ENCODE measurements around the gene FPR1.
"Not testable (repeated sequence)": the region's sequence is repeated elsewhere in the genome, so short reads cannot be mapped to it uniquely, and the experiment has no call there.

The FPR1 gene

DNA sequence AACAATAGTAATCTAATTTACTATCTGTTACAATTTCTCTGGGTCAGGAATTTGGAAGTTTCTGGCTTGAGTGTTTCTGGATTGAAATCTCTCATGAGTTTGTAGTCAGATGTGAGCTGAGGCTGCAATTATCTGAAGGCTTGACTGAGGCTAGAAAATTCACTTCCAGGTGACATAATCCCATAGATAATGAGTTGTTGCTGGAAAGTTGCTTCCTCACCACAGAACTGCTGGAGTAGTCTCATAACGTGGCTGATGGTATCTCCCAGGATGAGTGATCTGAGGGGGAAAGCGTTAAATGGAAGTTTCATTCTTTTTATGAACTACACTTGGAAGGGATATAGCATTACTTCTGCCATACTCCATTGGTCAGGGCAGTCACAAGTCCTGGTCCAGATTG lies 28.0 kb upstream of the FPR1 start:
- no peak for DNase-seq (ENCODE audit: low read depth in 2 of 2)

DNA sequence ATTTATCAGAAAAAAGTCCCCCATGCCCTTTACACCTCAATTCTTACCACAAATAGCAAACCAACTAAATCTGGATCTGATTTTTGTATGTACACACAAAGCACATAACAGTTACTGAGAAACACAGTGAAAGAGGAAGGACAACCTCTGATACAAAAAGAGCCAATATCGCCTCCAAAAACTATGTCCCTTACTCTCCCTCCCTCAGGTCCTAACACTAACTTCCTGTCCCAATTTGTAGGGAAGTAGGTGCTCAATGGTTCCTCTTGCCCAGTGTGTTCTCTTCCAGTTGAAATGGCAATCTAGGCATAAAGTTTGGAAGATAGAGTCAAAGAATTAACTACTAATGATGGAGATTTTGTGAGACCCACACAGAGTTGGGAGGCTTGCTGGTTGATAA lies 27.5 kb upstream of the FPR1 start:
- DNase-seq (ENCODE audit: low read depth in 2 of 2), result no peak

DNA sequence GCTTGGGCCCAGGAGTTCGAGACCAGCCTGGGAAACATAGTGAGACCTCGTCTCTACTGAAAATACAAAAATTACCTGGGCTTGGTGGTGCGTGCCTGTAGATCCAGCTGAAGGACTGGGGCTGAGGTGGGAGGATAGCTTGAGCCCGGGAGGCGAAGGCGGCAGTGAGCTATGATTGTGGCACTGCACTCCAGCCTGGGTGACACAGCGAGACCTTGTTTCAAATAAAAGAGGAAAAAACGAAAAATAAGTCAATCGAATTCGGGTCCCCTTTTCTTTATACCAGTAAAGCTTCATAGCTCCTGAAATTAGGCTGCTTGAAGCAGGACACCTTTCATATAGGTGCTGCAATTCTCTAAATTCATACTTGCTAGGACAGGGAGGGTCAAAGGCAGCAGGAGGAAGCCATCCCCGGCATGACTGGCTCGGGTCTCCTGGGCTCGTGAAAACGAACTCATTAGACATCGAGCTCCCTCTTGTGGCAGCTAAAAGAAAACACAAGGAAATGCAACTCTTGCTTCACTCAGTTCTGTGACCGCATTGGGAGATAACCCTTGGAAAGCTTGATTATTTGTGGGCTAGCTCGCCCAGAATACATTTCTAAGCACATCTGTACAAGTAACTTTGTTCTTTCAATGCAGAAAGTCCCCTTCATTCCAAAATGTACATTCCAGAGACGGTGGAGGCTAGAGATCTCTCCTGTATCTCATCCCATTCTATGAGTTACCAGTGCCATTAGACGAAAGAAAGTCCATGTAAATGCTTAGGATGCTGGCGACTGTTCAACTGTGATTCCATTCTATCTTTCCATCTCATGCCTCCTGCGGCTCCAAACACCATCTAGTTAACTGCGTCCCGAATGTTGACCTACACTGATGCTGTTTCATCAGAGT lies 26.1 kb upstream of the FPR1 start:
- DNase-seq (ENCODE audit: low read depth in 2 of 2), result no peak

DNA sequence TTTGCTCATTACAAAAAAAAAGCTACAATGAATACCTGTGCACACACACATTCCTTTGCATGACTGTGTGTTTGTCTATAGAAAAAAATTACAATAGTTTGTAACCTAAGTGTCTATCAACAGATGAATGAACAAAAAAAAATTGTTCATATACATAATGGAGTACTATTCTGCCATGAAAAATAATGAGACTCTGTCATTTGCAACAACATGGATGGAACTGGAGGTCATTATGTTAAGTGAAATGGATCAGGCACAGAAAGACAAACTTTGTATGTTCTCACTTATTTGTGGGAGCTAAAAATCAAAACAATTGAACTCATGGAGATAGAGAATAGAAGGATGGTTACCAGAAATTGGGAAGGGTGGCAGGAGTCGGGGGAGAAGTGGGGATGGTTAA lies 24.9 kb upstream of the FPR1 start:
- DNase-seq (ENCODE audit: low read depth in 2 of 2), result not testable (repeated sequence)

DNA sequence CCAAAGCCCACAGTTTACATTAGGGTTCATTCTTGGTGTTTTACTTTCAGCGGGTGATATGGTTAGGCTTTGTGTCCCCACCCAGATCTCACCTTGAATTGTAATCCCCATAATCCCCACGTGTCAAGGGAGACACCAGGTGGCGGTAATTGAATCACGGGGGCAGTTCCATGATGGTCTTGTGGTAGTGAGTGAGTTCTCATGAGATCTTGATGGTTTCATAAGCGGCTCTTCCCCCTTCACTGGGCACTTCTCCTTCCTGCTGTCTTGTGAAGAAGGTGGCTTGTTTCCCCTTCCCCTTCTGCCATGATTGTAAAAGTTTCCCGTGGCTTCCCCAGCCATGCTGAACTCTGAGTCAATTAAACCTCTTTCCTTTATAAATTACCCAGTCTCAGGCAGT lies 21.3 kb upstream of the FPR1 start:
- DNase-seq (ENCODE audit: low read depth in 2 of 2), result no peak

DNA sequence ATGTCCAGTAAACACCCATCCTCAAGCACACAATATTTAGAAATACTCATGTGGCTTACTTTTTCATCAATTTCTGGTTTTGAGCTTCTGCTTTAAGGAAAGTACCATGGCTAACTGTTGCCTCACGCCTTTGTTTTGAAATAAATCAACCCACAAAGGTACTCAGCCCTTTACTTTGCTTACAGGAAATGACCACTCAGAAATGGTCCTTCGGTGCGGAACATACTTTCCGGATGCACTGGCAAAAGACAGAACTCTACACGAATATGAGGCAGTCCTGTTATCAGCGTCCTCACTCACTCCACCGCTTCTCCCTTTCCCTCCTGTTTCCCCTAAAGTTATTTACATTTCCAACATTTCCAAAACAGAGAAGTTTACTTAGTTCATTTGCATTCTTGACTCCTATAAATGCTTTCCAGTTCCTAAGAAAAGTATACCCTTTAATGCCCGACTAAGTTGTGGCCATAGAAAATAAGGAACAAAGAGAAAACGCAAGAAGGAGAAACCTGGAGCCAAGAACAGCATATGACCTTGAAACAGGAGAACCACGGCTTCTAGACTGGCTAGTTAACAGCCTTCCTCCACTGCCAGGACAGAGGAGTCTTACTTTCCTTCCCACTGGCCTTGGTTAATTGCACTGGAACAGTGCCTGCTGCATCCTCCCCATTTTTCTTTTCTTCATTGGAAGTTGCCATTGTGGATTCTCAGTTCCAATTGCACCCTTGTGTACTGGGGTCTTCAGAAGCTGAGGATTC lies 19.9 kb upstream of the FPR1 start:
- no peak for DNase-seq (ENCODE audit: low read depth in 2 of 2)

DNA sequence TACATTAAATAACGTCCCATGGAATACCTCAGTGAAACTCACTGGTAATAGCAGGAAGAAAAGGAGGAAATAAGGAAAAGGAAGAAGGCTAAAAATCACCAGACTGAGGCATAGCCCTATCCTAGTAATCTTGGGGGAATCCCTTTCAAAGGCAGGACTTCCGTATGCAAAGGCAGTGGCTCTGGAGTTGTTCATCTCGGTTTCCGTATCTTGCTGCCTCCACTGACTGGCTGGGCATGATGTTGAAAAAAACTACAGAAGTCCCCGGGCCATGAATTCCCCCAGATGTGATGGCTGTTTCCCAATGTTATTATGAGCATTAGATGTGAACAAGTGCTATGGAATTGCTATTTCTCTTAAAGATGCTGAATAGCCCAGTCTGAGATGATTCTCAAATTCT lies 14.8 kb upstream of the FPR1 start:
- DNase-seq (ENCODE audit: low read depth in 2 of 2), result no peak

DNA sequence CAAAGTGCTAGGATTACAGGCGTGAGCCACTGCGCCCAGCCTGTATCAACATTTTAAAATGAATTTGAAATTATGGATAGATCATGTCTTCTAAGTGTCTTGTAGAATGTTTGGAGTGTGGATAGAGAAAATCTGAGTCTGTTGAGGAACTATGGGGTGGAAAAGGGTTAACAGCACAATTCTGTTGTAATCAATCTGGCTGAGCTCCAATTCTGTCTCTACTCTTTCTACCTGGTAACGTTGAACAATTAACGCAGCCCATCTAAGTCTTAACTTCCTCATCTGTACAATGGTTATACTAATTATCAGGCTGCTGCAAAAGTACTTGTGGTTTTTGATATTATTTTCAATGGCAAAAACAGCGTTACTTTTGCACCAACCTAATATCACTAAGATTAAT lies 13.4 kb upstream of the FPR1 start:
- no peak for DNase-seq (ENCODE audit: low read depth in 2 of 2)

DNA sequence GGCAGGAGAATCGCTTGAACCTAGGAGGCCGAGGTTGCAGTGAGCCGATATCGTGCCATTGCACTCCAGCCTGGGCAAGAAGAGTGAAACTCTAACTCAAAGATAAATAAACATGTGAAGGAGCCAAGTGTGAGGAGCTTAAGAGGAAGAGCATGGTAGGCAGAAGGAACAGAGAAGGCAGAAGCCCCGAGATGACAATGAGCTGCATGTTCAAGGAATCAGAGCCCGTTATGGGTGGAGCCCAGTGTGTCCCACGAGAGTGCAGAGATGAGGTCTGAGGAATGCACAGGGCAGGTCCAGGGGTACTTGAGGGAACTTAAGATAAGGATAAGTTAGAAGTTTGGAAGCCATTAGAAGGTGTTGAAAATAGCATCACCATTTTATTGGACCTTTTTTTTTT lies 10.0 kb upstream of the FPR1 start:
- no peak for DNase-seq (ENCODE audit: low read depth in 2 of 2)

DNA sequence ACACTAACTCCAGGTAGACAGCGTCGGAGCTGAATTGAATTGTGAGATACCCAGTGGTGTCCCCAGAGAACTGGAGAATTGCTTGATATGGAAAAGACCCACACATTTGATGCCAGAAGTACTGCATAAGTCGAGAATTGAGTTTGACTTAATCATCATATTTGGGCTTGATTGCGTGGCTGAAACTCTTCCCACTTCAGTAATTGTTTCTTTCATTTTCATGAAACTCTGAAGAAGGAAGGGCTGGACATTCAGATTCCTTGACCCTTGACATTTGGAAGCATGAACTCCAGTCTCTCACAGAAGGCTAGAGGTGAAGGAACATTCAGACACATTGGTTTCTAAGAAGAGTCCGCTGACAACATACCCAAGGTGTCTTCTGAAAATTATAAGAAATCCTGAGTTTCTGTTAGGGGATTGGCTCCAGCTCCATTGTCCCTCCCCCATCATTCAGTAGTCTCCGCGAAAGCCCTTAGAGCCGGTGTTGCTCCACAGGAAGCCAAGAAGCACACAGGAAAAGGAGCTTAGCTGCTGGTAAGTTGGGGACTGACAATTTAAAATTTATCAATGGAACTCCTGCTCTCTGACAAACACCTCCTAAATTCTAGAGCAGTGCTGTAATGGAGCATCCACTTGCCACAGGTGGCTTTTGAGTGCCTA lies 9.1 kb upstream of the FPR1 start, which contains the start of gene FPR2:
Gene FPR2 (plus strand): TSS at position 484 of the 660 bp plus-strand sequence. CDS start 7,479 bp downstream, outside the sequence.
- DNase-seq (ENCODE audit: low read depth in 2 of 2), result no peak

DNA sequence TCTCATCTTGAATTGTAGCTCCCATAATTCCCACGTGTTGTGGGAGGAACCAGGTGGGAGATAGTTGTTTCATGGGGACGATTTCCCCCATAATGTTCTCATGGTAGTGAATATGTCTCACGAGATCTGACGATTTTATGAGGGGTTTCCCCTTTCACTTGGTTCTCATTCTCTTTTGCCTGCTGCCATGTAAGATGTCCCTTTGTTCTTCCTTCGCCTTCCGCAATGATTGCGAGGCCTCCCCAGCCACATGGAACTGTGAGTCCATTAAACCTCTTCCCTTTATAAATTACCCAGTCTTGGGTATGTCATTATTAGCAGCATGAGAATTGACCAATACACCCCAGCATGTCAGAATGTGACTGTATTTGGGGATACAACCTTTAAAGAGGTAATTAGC lies 3.9 kb upstream of the FPR1 start:
- DNase-seq (ENCODE audit: low read depth in 2 of 2), result no peak

DNA sequence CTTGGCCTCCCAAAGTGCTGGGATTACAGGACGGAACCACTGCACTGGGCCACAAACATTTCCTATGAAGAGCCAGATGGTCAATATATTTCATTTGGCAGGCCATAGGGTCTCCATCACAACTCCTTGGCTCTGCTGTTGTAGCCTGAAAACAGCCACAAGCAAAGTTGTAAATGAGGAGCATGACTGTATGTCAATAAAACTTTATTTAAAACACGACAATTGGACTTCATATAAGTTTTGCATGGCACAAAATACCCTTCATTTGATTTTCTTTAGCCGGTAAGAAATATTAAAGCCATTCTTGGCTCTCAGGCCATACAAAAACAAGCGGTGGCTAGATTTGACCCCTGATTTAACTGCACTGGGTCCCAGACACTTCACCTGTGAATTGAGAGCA lies 3.1 kb upstream of the FPR1 start:
- no peak for DNase-seq (ENCODE audit: low read depth in 2 of 2)

DNA sequence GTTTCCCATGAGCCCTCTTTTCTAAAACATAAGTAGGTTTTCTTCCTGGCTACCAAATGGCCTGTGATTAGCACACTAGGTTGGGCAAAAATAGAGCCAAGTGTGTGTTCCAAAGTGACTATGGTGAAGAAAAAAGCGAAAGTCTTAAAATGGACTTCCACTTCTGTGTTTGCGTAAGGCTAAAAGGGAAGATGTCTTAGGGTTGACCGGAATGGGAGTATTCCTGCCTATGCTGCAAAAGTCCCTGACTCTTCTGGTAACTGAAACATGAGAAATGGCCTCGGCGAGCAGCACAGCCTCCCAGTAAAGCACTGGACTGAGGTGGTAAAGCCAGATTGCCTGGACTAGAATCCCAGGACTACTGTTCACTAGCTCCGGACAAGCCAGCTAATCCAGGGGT lies 2.4 kb upstream of the FPR1 start:
- no peak for DNase-seq (ENCODE audit: low read depth in 2 of 2)

DNA sequence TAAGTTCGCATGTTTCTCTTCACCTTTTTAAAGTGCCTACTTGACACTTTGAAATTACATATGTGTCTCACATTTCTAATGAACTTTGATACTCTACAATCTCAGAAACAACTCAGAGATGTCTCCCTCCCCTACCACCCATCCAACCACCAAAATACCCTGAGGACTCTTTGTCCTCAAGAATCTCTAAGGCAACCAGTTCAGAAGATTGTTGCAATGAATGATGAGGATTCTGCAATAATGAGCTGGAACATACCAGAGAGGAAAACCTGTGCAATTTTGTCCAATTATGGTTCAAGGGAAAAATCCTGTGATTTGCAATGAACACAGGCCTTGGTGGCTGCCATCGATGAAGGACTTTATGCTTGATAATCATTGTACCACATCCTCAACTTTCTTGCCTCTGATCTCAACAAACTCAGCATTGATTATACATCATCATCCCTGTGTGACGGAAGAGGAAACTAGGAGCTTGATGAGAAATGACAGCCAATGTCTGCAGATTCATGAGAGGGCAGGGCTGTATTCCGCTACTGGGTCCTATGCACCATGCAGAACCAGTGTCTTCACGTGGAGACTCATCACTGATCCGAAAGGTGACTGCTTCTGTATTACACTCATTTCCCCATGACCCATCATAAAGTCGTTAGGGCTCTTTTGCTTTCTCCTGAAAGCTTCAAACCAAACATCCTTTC lies 1.1 kb downstream of the FPR1 start:
- no peak for DNase-seq (ENCODE audit: low read depth in 2 of 2)

DNA sequence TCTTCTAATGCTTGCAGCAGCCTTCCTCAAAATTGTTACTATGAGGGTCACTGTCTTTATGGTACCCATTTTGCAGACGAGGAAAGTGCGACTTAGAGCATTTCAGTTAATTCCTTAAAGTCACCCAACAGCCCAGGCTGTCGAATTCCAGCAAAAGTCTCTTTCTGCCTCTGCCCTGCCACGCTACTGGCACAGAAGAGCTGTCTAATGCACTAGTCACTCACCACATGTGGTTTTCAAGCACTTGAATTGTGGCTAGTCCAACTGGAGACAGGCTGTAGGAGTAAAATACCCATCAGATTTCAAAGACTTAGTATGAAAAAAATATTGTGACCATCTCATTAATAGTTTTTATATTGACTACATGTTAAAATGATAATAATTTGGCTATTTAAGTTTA lies 1.7 kb downstream of the FPR1 start:
- no peak for DNase-seq (ENCODE audit: low read depth in 2 of 2)

DNA sequence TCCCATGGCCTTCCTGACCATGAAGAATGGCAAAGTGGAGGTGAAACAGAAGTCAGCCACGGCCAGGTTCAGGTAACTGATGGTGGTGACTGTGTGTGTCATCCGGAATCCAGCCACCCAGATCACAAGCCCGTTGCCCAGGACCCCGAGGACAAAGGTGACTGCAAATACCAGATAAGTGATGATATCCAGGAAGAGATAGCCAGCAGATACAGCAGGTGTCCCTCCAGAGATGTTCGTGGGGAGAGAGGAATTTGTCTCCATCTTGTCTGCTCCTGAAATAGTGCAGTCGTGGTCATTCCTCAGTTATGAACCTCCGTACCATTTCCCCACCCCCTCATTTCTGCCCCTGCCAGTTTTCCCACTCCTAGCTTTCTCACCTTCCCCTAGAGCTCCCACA lies 4.9 kb downstream of the FPR1 start:
- DNase-seq (ENCODE audit: low read depth in 2 of 2), result no peak

DNA sequence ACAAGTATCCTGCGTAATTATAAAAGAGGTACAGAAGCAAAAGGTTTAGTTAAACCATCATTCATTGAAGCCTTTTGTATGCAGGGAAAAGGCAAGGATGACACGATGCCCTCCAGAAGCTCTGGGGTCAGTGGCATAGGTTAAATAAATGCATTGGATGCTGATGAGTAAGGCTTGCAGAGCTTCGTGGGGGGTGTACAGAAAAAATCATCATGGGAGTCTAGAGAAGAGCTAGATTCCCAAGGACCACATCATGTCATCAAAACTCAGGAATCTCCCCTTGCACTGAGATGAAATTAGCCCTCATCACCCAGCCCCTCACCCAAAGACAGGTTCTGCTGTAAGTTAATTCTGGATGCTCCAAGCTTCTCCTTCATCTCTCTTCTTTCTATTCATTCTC lies 8.3 kb downstream of the FPR1 start:
- DNase-seq (ENCODE audit: low read depth in 2 of 2), result no peak

DNA sequence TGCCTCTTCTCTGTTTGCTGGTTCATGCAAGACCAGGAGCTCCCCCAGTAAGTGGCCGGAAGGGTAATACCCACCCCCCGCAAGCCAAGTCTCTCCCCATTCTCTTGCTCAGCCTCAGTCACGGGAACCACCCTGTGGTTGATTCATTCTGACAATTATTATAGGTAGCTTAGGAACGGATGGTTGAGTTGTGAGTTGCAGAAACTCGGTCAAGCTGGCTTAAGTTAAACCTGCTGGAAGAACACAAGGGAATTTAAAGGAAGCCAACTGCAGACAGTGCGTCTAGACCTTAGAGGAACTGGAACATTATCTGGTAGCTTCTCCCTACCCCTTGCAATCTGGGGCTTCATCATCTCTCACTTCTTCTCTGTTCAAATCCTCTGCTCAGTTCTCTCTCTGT lies 8.9 kb downstream of the FPR1 start:
- no peak for DNase-seq (ENCODE audit: low read depth in 2 of 2)

DNA sequence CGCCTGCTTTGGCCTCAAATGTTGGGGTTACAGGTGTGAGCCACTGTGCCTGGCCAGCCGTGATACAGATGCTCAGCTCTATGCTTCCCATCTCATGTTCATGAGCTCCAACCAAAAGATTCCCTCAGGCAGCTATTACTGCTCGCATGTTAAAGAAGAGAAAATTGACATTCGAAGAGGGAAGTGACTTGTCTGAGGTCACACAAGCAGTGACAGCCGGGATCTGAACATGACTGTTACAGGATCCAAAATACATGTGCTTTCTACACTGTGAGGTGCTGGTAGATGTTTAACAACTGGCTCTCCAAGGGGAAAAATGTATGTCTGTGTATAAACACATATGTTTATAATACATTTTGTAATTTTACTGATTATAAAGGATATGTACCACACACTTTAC lies 11.3 kb downstream of the FPR1 start:
- DNase-seq (ENCODE audit: low read depth in 2 of 2), result no peak

DNA sequence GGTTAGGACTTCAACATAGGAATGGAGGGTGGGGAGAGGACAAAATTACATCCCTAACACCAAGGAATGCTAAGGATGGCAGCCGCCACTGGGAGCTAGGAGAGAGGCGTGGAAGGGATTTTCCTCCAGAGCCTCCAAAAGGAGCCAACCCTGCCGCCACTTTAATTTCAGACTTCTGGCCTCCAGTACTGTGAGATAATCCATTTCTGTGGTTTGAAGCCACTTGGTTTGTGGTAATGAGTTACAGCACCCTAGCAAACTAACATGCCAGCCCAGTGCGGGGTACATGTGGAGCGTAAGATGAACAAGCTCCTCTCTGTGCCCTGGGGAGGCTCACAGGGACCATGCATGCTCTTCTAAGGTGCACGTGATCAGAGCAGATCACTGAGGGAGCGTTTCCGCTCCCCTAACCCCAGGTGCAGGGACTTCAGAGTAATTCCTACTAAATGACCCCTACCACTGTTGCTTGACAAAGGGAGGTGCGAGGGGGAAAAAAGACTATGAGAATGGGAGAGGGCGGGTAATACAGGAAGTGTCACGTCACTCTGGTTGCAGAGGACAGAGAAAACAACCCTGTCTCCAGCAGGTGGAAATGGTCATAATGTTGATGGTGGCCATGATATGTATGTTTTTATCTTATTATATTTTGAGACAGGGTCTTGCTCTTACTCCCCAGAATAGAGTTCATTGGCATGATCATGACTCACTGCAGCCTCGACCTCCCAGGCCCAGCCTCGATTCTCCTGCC lies 12.0 kb downstream of the FPR1 start:
- DNase-seq (ENCODE audit: low read depth in 2 of 2), result no peak

DNA sequence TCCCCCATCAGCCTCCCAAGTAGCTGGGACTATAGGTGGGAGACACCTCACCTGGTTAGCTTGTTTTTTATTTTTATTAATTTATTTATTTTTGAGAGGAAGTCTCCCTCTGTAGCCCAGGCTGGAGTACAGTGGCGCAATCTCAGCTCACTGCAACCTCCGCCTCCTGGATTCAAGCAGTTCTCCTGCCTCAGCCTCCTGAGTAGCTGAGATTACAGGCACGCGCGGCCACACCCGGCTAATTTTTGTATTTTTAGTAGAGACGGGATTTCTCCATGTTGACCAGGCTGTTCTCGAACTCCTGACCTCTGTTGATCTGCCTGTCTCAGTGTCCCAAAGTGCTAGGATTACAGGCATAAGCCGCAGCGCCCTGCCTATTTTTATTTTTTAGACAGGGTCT lies 13.2 kb downstream of the FPR1 start:
- not testable (repeated sequence) for DNase-seq (ENCODE audit: low read depth in 2 of 2)

All from stimulated activated CD8-positive, alpha-beta memory T cell treated with anti-CD3 and anti-CD28 coated beads, Interleukin-7, amount 100 ng/mL, for 1 hour (primary cell).